Measurements from ENCODE around the gene PSKH1. TPM values are rescaled to one million over a fixed set of nuclear protein-coding genes. Genes with fewer than 3 reads are reported as not detected.

PSKH1 gene
- total and polyA plus RNA-seq, 9 of the 15 experiments (the other 6 are each of a cell fraction or from before 2014, with no cell fraction given) = 0.96 to 20.9 (median 9.4) TPM

DNA sequence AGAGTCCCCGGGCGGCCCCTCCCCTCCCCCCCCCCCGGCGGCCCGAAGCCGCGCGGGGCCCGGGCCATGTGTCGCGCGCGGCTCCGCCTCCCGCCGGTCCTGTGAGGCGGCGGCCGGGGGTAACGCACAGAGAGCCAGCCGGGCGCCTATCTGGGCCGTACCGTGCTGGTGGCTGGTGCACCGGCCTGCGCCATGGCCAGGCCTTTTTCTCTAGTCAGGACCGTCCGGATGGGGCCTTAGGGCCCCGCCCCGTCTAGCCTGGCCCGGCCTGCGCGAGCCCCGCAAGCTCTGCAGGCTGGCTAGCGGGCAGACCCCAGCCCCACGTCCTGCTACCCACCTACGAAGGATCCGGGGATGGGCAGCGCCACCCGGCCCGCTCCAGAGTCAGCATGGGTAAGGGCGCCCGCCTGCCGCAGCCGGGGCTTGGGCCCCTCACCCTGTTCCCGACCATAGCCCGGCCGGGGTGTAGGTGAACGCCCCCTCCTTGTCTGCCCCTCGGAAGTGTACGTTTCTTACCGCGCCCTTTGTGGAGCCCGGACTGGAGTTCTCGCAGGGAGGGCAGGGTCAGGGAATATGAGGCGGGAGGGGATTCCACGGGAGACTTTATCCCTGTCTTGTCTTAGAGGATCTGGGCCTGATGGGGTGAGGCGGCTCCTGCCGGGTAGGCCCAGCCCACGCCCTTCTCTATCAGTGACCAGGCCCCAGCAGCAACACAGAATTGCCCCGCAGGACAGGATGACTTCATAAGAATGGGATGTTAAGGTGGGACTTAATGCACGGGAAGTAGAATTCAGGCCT is 45.8 kb upstream of the PSKH1 start, which contains the start of gene CENPT:
CENPT (minus strand) TSS at position 630 of the 798 bp plus-strand sequence. CDS start 13,834 bp downstream, outside the sequence.
- Histone ChIP-seq H3K9ac (ENCODE audit: insufficient read depth in 1 of 2, low read depth in 2 of 2, low read length in 2 of 2) (peak within 1 kb of the TSS; percentile 94), H3K27me3 (ENCODE audit: control insufficient read depth in 2 of 2, insufficient read depth in 2 of 2, low read length in 2 of 2) (no peaks in the 10 kb centered on the region), H3K4me2 (ENCODE audit: insufficient read depth, low read length) (peak within 1 kb of the TSS; percentile 84), H3K9me1 (ENCODE audit: control insufficient read depth, insufficient read depth, low read length) (peaks cover 5% of the 10 kb centered on the region), H2AFZ (ENCODE audit: low read depth, low read length) (peak within 1 kb of the TSS; percentile 81), H3K36me3 (ENCODE audit: control insufficient read depth, insufficient read depth, low read length) (peaks cover 33% of the 10 kb centered on the region), H3K27ac (ENCODE audit: extremely low read depth, low read depth, low read length) (peak within 1 kb of the TSS; percentile 77), H4K20me1 (replicated peaks; ENCODE audit: control insufficient read depth, insufficient read depth, low read length) (no peaks in the 10 kb centered on the region; the same call in 1 of the 2 replicates), H3K4me3 (peak within 1 kb of the TSS; percentile 99), H3K4me1 (replicated peaks in 1 of 2; ENCODE audit: control insufficient read depth in 2 of 2, insufficient read depth in 2 of 2, low read length in 2 of 2) (peaks cover 30 to 45% of the 10 kb centered on the region in 2 experiments), H3K9me3 (replicated peaks; ENCODE audit: control insufficient read depth, insufficient read depth, low read depth, low read length) (no peaks in the 10 kb centered on the region), H3K79me2 (ENCODE audit: control insufficient read depth, insufficient read depth, low read length) (peaks cover 92% of the 10 kb centered on the region)
- POLR2A ChIA-PET = interaction anchor here (0.7 to 2.2 kb wide), 2 partner anchors 10 to 142 kb away, joined by 3 to 10 read pairs; no protein-coding TSS in a partner anchor
- peak; percentile 76 for ATAC-seq
- peak; percentile 76 to 85 (median 80) for DNase-seq (ENCODE audit: extremely low read depth in 1 of 4, low spot score in 3 of 4)
- WGBS (ENCODE audit: insufficient coverage, low coverage, missing lambda C conversion rate) = 2% methylated on average over 35 of the region's 62 CpGs
- in situ Hi-C loops (cut with MboI) (no loop called here), intact Hi-C loops (cut with micrococcal nuclease) (loop anchor here (2.0 kb wide), 1 partner anchor 46 kb away; the partner anchor contains the start of gene PSKH1)
- FAIRE-seq = peak; percentile 80
- BruUV-seq (replicated peaks) = no TSS peak
- CTCF ChIA-PET (ENCODE audit: low intra/inter-chr PET ratio) = no interaction called here
- TF ChIP-seq, protein P1, sequence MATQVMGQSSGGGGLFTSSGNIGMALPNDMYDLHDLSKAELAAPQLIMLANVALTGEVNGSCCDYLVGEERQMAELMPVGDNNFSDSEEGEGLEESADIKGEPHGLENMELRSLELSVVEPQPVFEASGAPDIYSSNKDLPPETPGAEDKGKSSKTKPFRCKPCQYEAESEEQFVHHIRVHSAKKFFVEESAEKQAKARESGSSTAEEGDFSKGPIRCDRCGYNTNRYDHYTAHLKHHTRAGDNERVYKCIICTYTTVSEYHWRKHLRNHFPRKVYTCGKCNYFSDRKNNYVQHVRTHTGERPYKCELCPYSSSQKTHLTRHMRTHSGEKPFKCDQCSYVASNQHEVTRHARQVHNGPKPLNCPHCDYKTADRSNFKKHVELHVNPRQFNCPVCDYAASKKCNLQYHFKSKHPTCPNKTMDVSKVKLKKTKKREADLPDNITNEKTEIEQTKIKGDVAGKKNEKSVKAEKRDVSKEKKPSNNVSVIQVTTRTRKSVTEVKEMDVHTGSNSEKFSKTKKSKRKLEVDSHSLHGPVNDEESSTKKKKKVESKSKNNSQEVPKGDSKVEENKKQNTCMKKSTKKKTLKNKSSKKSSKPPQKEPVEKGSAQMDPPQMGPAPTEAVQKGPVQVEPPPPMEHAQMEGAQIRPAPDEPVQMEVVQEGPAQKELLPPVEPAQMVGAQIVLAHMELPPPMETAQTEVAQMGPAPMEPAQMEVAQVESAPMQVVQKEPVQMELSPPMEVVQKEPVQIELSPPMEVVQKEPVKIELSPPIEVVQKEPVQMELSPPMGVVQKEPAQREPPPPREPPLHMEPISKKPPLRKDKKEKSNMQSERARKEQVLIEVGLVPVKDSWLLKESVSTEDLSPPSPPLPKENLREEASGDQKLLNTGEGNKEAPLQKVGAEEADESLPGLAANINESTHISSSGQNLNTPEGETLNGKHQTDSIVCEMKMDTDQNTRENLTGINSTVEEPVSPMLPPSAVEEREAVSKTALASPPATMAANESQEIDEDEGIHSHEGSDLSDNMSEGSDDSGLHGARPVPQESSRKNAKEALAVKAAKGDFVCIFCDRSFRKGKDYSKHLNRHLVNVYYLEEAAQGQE (IDR thresholded peaks at IDR 0.05; ENCODE audit: borderline replicate concordance) = no peak
- TF ChIP-seq, protein P1 (CRISPR knock-in tag; IDR thresholded peaks at IDR 0.05; ENCODE audit: low read depth) = 0 out of 2 replicates have a peak, but pooled peaks have one; percentile 13
- TF ChIP-seq CHD4 (IDR thresholded peaks at IDR 0.05; ENCODE audit: insufficient read depth, insufficient replicate concordance, low read depth, low read length, poor library complexity, severe bottlenecking) (no peak), FOXP1 (CRISPR knock-in tag; IDR thresholded peaks at IDR 0.05) (peak; percentile 7; the same call in 1 of the 2 replicates), NCOR1 (IDR thresholded peaks at IDR 0.05) (peak; percentile 18; the same call in 1 of the 2 replicates), ESRRB (CRISPR knock-in tag; IDR thresholded peaks at IDR 0.05; ENCODE audit: borderline replicate concordance) (no peak)
- TF ChIP-seq, protein P2, sequence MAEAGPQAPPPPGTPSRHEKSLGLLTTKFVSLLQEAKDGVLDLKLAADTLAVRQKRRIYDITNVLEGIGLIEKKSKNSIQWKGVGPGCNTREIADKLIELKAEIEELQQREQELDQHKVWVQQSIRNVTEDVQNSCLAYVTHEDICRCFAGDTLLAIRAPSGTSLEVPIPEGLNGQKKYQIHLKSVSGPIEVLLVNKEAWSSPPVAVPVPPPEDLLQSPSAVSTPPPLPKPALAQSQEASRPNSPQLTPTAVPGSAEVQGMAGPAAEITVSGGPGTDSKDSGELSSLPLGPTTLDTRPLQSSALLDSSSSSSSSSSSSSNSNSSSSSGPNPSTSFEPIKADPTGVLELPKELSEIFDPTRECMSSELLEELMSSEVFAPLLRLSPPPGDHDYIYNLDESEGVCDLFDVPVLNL (CRISPR knock-in tag; IDR thresholded peaks at IDR 0.05; ENCODE audit: low read depth) = 0 out of 2 replicates have a peak, but pooled peaks have one; percentile 39
- TF ChIP-seq, protein P3, sequence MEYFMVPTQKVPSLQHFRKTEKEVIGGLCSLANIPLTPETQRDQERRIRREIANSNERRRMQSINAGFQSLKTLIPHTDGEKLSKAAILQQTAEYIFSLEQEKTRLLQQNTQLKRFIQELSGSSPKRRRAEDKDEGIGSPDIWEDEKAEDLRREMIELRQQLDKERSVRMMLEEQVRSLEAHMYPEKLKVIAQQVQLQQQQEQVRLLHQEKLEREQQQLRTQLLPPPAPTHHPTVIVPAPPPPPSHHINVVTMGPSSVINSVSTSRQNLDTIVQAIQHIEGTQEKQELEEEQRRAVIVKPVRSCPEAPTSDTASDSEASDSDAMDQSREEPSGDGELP (CRISPR knock-in tag; IDR thresholded peaks at IDR 0.05; ENCODE audit: borderline replicate concordance) = peak; percentile 41; the same call in 1 of the 2 replicates
